ENCODE data around the gene CHD6. TPM values are rescaled to one million over a fixed set of nuclear protein-coding genes. Genes with fewer than 3 reads are reported as not detected.

Gene CHD6
- total and polyA plus RNA-seq, 8 donors: 9.8 to 32.6 (median 19.5) TPM

- H3K4me3 ChIP-seq: no peak overlapping the region
- no peaks in the 10 kb centered on the region for H3K27me3 ChIP-seq
- H3K9me3 ChIP-seq: no peaks in the 10 kb centered on the region
- TF ChIP-seq CTCF (IDR thresholded peaks at IDR 0.05): no peak
- DNase-seq (no peak), ATAC-seq (no peak), FAIRE-seq (no peak)
- H3K36me3 ChIP-seq: no peaks in the 10 kb centered on the region
- 68 to 80% methylated on average over 1 of the region's 1 CpG for WGBS, 2 donors
- H3K27ac ChIP-seq: no peak overlapping the region
- H3K4me1 ChIP-seq: peaks cover 0 to 5% (median 0%) of the 10 kb centered on the region in 3 donors
- intact Hi-C loops (cut with DNase I): no loop called here
Measured at GRCh38 chr20:41563087-41563486, 55.1 kb downstream of the CHD6 start.

- Histone ChIP-seq H3K27me3 (no peaks in the 10 kb centered on the region), H3K4me3 (no peak overlapping the region), H3K27ac (no peak overlapping the region), H3K4me1 (peaks cover 0 to 5% (median 0%) of the 10 kb centered on the region in 3 donors), H3K36me3 (no peaks in the 10 kb centered on the region), H3K9me3 (no peaks in the 10 kb centered on the region)
- WGBS, 2 donors: 86 to 91% methylated on average over 1 of the region's 1 CpG
- DNase-seq (no peak), ATAC-seq (no peak), FAIRE-seq (no peak)
- intact Hi-C loops (cut with DNase I): no loop called here
- TF ChIP-seq CTCF (IDR thresholded peaks at IDR 0.05): no peak
Measured at GRCh38 chr20:41560970-41561369, 57.2 kb downstream of the CHD6 start.

GRCh38 chr20:41559658-41560057 is 58.5 kb downstream of the CHD6 start:
- no peak for ATAC-seq
- Histone ChIP-seq H3K27me3 (no peaks in the 10 kb centered on the region), H3K36me3 (no peaks in the 10 kb centered on the region), H3K9me3 (no peaks in the 10 kb centered on the region), H3K4me3 (no peak overlapping the region), H3K27ac (no peak overlapping the region), H3K4me1 (peaks cover 0 to 5% (median 0%) of the 10 kb centered on the region in 3 donors)
- FAIRE-seq: no peak
- 90 to 94% methylated on average over 5 of the region's 5 CpGs for WGBS, 2 donors
- intact Hi-C loops (cut with DNase I): no loop called here
- no peak for TF ChIP-seq CTCF (IDR thresholded peaks at IDR 0.05)
- DNase-seq: no peak

GRCh38 chr20:41553142-41553879 is 64.9 kb downstream of the CHD6 start:
- intact Hi-C loops (cut with DNase I): no loop called here
- TF ChIP-seq CTCF (IDR thresholded peaks at IDR 0.05): no peak

More at GRCh38 chr20:41553142-41553879, 64.9 kb downstream of the CHD6 start:
- no peak for FAIRE-seq
- no peak overlapping the region for H3K27ac ChIP-seq
- DNase-seq: no peak
- ATAC-seq: no peak
- no peak overlapping the region for H3K4me3 ChIP-seq
- no peaks in the 10 kb centered on the region for H3K4me1 ChIP-seq
- H3K36me3 ChIP-seq: no peaks in the 10 kb centered on the region
- H3K27me3 ChIP-seq: no peaks in the 10 kb centered on the region
- no peaks in the 10 kb centered on the region for H3K9me3 ChIP-seq
- WGBS, 2 donors: 94 to 96% methylated on average over 9 of the region's 9 CpGs

Data from pancreas (tissue), 10 donors.